ENCODE data around the gene PPIG.
"Not testable (repeated sequence)": the region's sequence is repeated elsewhere in the genome, so short reads cannot be mapped to it uniquely, and the experiment has no call there.

Gene PPIG

GRCh38 chr2:169667583-169667982 is 83.4 kb downstream of the PPIG start:
- no peak for DNase-seq

- DNase-seq = no peak
Observed at GRCh38 chr2:169670215-169670651, 86.1 kb downstream of the PPIG start.

- no peak for DNase-seq
Observed at GRCh38 chr2:169670937-169671336, 86.8 kb downstream of the PPIG start.

GRCh38 chr2:169672406-169672805 is 88.3 kb downstream of the PPIG start:
- no peak for DNase-seq

- DNase-seq = no peak
Observed at GRCh38 chr2:169673106-169673505, 89.0 kb downstream of the PPIG start.

- no peak for DNase-seq
Observed at GRCh38 chr2:169673921-169674320, 89.8 kb downstream of the PPIG start.

- no peak for DNase-seq
Observed at GRCh38 chr2:169676357-169676756, 92.2 kb downstream of the PPIG start.

- no peak for DNase-seq
Observed at GRCh38 chr2:169676850-169677249, 92.7 kb downstream of the PPIG start.

GRCh38 chr2:169683054-169683424 is 98.9 kb downstream of the PPIG start:
- DNase-seq = no peak

- no peak for DNase-seq
Observed at GRCh38 chr2:169683425-169684134, 99.4 kb downstream of the PPIG start.

GRCh38 chr2:169684135-169684565 is 100.0 kb downstream of the PPIG start:
- no peak for DNase-seq

GRCh38 chr2:169684712-169685111 is 100.6 kb downstream of the PPIG start:
- not testable (repeated sequence) for DNase-seq

- not testable (repeated sequence) for DNase-seq
Observed at GRCh38 chr2:169686825-169687224, 102.7 kb downstream of the PPIG start.

GRCh38 chr2:169687943-169688342 is 103.8 kb downstream of the PPIG start:
- not testable (repeated sequence) for DNase-seq

- DNase-seq = no peak
Observed at GRCh38 chr2:169690958-169691357, 106.8 kb downstream of the PPIG start.
